Endothelial cell of hepatic sinusoid (primary cell): ENCODE data around the gene EIF6.
"Not testable (repeated sequence)": the region's sequence is repeated elsewhere in the genome, so short reads cannot be mapped to it uniquely, and the experiment has no call there.

Source experiments
- in situ Hi-C: cut with HindIII; loops from 2 replicates; pipeline ENCODE4 v1.10.0; 2017; ENCODE audit warnings: low sequenced_read_pairs

The EIF6 gene

DNA sequence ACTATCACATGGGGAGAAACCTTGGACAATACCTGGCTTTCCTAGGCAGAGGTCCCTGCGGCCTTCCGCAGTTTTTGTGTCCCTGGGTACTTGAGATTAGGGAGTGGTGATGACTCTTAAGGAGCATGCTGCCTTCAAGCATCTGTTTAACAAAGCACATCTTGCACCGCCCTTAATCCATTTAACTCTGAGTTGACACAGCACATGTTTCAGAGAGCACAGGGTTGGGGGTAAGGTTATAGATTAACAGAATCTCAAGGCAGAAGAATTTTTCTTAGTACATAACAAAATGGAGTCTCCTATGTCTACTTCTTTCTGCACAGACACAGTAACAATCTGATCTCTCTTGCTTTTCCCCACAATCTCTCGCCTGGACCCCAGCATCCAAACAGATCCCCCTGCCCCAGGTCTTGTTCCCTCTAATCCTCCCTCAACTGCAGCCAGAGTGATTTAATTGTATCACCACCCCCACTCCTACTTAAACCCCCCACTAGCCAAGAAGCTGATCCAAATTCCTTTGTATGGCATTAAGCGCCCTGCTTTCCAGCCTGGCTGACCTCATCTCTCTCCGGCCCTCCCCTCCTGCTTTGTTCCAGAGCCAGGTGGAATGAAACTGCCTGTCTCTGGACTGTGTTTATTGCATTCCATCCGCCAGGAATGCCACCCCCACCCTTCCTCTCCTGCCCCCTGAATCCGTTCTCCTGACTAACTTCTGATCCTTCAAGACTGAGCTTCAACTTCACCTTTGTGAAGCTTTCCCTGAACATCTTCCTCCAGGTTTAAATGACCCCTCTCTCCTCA, 21.6 kb downstream of the EIF6 start:
- in situ Hi-C loops = not testable (repeated sequence)

DNA sequence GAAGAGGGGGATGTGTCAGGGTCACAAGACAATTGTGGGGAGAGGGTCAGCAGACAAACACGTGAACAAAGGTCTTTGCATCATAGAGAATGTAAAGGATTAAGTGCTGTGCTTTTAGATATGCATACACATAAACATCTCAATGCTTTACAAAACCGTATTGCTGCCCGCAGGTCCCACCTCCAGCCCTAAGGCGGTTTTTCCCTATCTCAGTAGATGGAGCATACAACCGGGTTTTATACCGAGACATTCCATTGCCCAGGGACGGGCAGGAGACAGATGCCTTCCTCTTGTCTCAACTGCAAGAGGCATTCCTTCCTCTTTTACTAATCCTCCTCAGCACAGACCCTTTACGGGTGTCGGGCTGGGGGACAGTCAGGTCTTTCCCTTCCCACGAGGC, 22.3 kb downstream of the EIF6 start:
- in situ Hi-C loops = not testable (repeated sequence)

DNA sequence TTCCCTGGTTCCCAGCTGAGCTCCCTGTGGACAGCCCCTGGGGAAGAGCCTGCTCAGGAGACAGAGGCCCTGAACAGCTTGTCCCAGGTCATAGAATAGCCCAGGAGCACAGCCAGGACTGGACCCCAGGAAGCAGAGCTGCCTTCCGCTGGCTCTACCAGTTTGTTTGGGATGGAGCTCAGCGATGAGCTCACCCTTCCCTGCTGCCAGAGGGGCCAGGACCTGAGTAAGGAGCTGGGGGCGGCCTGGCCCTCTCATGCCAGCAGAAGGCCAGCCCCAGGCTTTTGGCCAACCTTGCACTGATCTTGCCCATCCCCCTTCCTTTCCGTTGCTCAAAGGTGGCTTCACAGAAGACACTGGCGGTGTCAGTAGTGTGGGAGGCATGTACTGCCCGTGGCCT, 24.1 kb downstream of the EIF6 start:
- in situ Hi-C loops = no loop called here

DNA sequence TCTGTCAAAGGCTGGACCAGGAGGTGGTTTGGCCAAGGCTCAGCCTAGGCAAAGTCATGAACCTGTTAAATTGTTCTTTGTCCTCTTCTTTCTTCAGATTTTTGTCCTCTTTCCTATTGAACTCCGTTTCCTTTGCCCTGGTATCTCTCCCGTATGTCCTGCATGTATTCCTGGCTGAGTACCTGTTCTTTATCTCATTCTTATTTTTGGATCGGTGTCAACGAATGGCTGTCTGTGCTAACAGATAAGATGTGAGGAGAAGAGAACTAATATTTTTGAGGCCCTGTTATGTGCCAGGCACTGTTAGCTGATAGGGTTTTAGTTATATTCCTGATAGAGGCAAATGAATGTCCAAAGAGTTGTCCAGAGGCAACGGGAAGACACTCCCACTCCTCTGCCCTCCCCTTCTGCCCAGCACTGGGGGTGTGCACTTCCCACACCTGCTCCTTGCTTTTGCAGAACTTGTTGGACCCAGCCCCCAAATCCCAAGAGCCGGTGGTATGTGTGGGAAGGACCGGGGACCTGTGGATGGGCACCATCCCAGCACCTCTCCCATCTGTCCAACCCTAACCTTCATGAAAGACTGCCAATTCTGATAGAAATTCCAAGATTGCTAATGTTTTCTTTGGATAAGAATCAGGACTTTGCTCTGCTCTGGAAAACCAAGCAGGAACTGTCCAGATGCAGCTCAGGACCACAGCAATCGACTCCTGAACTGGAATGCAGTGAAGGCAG, 27.2 kb downstream of the EIF6 start:
- in situ Hi-C loops = loop anchor here (5.0 kb wide), 2 partner anchors 65 to 340 kb away; no protein-coding TSS in a partner anchor

DNA sequence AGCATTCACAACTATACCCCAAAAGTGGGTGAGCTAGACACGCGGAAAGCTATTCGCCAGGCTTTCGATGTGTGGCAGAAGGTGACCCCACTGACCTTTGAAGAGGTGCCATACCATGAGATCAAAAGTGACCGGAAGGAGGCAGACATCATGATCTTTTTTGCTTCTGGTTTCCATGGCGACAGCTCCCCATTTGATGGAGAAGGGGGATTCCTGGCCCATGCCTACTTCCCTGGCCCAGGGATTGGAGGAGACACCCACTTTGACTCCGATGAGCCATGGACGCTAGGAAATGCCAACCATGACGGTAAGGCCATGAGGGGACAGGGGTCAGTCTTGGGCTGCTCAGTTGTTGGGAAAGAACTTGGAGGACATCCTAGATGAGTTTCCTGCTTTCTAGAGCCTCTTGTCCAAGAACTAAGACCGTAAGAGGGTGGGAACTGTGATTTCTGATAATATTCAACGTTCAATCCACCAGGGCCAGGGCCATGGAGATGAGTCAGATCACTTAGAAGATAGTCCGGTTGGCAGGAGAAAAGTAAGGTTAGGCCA, 30.0 kb downstream of the EIF6 start:
- in situ Hi-C loops = no loop called here

DNA sequence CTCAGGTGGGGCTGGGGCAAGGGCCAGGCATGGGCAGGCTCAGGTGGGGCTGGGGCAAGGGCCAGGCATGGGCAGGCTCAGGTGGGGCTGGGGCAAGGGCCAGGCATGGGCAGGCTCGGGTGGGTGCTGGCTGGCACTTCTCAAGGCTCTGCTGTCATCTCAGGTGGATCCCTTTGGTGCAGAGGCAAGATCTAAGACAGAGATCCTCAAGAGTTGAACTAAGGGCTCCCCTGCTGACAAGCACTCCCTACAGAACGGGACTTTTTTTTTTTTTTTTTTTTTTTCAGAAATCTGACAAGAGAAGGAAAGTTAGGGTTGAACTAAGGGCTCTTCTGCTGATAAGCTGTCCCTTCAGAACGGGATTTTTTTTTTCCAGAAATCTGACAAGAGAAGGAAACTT, 31.6 kb downstream of the EIF6 start:
- in situ Hi-C loops = no loop called here

DNA sequence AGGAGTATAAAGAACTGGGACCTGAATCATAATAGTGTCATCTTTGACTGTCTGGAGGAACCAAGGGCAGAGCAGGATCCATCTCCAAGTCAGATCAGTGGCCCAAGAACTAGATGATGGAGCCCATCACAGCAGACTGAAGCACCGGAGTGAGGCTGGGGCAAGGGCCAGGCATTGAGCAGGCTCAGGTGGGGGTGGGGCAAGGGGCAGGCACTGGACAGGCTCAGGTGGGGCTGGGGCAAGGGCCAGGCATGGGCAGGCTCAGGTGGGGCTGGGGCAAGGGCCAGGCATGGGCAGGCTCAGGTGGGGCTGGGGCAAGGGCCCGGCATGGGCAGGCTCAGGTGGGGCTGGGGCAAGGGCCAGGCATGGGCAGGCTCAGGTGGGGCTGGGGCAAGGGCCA, 32.0 kb downstream of the EIF6 start:
- in situ Hi-C loops = not testable (repeated sequence)

DNA sequence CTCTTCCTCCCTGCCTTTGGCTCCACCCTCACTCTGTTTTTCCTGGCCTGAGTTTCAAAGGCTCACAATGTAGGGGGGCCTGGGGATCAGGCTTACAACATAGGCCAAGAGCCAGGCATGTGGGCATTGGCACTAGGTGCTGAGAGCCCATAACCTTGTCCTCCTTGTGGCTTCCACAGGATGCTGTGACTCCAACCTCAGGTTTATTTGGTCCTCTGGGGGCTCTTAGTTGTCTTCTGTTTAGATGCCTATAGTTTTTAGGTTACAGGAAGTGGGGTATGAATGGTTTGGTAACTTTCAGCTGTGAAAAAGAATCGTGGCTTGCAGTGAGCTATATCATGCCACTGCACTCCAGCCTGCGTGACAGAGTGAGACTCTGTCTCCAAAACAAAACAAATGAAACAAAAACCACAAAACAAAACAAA, 32.5 kb downstream of the EIF6 start:
- in situ Hi-C loops = no loop called here

DNA sequence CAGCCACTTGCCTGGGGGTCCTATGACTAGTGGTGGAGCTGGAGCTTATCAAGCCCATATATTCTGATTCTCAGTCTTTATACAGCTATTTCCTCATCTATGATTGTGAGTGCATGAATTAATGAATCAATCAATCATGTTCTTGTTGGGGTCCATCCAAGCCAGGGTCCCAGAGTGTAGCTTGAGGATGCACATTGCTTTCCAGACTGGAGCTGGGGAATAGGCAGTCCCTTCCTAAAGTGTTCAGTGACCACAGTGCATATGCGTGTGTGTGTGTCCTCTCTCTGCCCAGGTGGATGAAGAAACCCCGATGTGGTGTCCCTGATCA, 33.0 kb downstream of the EIF6 start:
- in situ Hi-C loops = no loop called here

DNA sequence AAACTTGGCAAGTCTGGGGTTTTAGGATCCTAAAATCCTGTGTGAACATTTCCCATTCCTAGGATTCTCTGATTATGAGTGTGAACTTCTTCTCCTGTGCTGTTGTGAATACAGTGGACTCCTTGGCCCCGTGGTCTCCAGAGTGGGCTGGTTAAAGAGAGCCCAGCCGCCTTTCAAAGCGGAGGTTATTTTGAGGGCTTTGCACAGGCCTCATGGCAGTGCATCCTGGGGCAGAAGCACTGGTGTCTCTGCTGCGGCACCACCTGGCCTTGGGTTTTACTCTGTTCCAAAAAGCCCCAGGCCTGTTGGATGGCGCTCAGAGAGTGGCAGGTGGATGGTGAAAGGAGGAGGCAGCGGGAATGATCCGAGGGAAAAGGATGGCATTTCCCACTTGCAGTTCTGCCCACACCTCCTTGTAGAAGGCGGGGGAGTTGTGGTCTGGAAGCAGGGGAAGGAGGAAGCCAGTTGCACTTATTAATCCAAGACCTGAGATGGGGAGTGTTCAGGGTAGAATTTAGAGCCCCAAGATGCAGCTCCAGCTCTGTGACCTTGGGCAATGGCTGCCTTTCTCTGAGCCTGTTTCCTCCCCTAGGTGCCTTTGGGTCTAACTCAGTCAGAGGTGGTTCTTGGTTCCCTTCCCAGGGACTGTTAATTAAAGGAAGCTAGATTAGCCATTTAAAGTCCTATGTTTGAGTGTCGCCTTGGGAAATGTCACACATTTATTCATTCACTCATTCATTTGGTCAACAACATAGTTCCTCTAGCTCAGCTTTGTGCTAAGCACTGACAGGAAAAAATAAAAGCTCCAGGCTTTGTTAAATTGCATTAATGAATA, 35.7 kb downstream of the EIF6 start:
- in situ Hi-C loops = no loop called here

DNA sequence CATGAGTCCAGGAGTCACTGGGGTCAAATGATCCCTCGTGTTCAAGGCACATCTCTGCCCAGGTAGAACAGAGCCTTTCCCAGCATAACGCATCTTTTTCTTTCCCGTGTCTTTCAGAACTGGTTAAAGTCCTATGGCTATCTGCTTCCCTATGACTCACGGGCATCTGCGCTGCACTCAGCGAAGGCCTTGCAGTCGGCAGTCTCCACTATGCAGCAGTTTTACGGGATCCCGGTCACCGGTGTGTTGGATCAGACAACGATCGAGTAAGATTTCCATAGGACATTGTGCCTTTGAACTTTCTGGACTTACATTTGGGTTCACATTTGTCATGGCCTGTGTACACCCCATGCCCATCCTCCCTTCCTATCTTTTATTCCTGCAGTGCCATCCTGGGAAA, 37.8 kb downstream of the EIF6 start:
- in situ Hi-C loops = no loop called here

DNA sequence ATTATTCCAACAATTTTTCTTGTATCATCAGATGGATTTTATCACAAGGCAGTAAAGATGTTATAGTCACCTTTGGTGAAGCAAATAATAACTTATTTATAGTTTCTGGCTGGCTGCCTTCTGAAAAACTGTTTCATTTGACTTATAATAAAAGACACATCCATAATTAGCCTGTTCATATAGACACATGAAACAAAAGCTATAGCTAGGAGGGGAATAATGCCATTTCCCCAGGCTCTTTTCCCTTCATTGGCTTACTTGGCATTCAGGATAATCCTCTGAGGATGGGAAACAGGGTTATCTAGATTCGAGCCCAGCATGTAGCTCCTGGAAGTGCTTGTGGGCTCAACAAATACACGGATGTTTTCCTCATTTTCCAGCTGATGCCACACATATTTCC, 40.6 kb downstream of the EIF6 start:
- in situ Hi-C loops = no loop called here

DNA sequence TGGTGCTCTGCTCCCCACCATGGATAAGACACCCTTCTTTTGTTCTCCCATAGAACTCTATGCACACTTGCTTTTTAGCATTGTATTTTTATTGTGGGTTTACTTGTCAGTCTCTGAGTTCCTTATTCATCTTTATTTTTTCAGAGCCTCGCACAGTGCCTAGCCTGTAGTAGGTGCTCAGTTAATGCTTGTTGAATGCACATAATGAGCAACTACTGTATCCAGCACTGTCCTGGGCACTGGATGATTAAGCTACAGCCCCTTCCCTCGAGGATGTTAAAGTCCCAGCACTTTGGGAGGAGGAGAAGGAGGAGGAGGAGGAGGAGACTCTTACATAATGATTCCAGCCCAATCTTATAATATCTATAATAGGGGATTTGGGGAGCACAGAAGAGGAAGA, 41.3 kb downstream of the EIF6 start:
- in situ Hi-C loops = no loop called here

DNA sequence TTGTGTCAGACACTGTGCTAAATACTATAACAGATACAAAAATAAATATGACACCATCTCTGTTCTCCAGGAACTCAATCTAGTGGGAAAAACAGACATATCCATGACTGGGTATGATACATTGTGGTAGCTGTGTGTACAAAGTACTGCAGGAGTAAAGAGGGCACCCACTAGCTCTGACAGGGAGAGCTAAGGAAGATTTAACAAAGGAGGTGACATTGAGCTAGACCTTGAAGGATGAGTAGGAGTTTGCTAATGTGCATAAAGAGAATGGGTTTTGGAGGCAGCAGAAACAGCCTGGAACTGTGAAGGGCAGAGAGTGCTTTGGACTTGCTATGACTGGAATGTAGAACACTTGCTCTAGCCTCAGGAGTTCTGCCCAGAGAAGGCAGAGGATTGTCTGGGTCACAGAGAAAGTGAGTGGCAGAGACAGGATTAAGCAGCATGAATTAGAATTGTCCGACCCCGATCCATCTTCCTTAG, 43.7 kb downstream of the EIF6 start:
- in situ Hi-C loops = no loop called here

DNA sequence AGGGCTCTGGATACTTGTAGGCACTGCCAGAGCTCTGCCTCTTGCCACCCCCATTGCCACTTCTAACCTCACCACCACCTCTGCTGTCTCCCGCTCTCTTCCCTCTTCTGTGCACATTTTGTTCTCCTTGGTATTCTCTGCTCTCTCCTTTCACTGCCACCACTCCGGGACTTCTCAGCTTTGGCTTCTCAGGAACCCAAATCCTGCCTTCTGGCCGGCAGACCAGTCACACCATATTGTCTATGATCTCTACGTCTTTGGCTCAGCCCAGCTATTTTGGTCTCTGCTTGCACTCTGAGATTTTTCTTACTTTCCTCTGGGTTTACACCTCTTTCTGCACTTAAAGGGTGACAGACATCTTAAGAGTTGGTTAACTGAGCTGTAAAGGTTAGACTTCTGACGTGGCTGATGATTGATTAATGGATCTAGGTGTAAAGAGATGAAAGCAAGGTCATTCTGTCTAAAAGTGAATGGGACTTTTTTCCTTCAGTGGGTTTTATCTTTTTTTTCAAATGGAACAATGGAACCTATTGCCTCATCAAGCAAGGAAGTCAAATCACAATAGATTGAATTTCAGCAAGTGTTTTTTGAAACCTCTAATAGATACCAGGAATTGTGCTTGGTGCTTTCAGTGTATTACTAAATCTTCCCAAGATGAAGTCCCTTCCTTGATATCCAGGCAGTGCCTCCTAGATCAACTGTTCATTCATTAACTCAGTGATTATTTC, 44.3 kb downstream of the EIF6 start:
- in situ Hi-C loops = no loop called here

DNA sequence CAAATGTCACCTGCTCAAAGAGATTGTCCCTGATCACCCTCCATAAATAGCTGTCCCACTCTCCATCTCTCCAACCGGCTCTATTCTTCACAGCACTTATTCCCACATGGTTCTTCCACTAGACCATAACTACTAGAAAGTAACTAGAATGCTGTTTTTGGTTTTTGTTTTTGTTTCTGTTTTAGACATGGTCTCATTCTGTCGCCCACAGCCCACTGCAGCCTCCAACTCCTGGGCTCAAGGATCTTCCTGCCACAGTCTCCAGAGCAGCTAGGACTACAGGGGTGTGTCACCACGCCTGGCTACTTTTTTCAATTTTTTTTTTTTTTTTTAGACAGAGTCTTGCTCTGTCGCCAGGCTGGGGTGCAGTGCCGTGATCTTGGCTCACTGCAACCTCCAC, 45.8 kb downstream of the EIF6 start:
- in situ Hi-C loops = no loop called here

DNA sequence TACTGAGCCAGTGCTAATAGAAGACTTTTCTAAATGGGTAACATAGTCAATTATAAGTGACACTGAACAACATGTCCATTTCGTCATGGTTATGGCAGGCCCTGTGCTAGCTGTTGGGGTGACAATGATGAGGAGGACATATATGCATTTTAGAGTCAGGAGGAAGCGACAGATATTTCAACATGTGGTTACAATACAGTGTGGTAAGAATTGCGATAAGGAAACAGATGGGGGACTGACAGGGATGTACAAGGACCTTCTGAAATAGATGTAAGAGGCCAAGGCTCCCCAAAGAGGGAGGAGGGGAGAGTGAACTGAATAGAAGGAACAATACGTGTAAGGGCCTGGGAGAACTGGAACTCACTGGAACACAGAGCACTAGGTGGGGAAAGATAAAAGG, 46.4 kb downstream of the EIF6 start:
- in situ Hi-C loops = no loop called here

DNA sequence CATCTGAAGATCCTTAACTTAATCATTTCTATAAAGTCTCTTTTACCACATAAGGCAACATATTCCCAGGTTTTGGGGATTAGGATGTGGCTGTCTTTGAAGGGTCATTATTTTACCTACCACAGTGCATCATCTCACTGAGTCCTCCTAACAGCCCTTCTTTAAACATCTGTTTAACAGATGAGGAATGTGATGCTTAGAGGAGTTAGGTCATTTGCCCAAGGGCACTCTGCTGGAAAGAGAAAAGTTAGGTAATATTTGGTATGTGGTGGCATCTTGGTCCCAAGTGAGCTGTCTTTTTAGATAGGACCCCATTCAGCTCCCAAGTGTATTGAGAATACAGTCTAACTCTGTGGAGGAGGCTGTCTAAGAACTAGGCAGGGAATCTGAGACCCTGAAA, 47.1 kb downstream of the EIF6 start:
- in situ Hi-C loops = no loop called here

DNA sequence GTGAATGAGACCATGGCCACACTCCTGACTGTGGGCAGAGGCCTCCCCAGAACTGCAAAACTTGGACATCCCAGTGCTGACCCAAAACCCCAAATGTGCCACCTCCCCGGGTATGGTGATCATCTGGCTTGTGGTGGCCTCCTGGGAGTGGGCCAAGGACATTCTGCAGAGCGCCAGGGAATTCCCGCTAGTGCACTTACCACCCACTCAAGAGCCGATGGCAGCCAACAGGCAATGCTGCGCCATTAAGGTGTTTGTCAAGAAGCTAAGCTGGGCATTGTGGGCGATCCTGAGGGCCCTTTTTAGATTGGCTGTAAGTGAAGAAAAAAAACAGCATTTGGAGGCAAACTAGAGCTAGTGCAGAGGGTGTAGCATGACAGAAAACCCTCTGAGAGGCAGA, 48.7 kb downstream of the EIF6 start:
- in situ Hi-C loops = no loop called here

DNA sequence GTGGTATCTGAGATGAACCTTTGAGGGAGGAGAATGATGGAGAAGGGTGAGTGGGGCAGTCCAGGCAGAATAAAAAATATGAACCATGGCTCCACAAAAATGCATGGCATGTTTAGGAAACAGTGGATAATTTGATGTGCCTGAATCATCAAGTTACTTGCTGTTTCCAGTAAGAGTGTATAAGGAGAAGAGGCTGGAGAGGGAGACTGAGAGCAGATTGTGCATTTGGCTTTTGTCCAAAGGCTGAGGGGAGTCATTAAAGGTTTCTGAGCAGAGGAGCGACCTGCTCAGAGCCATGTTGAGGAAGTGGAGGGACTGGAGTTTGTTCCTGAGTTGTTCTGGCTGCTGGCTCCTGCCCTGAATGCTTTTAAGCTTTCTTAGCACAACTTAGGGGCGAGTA, 52.0 kb downstream of the EIF6 start:
- in situ Hi-C loops = no loop called here
